ENCODE data around the gene FAM3A. TPM values are rescaled to one million over a fixed set of nuclear protein-coding genes. Genes with fewer than 3 reads are reported as not detected.

FAM3A gene
- total and polyA plus RNA-seq, 9 of the 15 experiments (the other 6 are each of a cell fraction or from before 2014, with no cell fraction given): 0.75 to 70.6 (median 27.0) TPM

DNA sequence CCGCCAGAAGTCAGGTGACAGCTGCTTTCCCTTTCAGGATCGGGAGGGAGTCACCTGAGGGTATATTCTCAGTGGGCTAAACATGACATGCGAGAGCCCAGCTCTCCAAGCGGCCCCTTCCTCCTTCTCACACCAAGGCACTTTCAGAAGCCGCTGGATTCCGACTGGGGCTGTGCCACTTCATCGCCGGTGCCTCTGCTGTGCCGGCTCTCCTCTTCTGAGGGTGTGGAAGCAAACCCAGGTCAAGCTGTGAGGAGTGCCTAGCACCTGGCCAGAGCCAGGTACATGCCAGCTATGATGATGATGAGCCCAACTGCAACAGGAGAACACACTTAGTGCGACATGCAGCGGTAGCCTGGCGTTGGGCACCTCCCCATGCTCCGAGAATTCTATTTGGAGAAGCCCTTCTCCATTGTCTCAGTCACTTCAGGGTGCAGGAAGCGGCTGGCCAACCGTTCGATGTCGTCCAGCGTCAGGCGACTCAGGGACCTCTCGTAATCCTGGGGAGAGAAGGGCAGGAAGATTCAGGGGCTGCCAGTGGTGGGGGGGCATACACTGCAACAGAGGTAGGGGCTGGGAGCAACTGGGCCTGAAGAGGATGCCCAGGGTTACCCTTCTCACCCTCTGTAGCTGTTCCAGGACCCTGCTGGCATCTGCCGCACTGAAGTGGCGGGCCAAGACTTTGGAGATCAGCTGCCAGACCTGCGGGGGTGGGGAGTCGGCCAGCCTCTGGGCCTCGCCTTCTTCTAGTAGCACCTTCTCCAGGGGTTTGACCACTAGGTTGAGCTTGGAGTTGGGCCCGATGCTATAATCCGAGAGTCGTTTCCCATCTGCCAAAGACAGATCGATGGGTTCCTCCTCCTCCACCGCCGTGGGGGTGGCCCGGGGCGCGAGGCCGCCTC is 30.6 kb downstream of the FAM3A start (continued):
- TF ChIP-seq, protein P1, sequence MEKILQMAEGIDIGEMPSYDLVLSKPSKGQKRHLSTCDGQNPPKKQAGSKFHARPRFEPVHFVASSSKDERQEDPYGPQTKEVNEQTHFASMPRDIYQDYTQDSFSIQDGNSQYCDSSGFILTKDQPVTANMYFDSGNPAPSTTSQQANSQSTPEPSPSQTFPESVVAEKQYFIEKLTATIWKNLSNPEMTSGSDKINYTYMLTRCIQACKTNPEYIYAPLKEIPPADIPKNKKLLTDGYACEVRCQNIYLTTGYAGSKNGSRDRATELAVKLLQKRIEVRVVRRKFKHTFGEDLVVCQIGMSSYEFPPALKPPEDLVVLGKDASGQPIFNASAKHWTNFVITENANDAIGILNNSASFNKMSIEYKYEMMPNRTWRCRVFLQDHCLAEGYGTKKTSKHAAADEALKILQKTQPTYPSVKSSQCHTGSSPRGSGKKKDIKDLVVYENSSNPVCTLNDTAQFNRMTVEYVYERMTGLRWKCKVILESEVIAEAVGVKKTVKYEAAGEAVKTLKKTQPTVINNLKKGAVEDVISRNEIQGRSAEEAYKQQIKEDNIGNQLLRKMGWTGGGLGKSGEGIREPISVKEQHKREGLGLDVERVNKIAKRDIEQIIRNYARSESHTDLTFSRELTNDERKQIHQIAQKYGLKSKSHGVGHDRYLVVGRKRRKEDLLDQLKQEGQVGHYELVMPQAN (IDR thresholded peaks at IDR 0.05; ENCODE audit: borderline replicate concordance): no peak
- TF ChIP-seq, protein P2, sequence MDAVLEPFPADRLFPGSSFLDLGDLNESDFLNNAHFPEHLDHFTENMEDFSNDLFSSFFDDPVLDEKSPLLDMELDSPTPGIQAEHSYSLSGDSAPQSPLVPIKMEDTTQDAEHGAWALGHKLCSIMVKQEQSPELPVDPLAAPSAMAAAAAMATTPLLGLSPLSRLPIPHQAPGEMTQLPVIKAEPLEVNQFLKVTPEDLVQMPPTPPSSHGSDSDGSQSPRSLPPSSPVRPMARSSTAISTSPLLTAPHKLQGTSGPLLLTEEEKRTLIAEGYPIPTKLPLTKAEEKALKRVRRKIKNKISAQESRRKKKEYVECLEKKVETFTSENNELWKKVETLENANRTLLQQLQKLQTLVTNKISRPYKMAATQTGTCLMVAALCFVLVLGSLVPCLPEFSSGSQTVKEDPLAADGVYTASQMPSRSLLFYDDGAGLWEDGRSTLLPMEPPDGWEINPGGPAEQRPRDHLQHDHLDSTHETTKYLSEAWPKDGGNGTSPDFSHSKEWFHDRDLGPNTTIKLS (IDR thresholded peaks at IDR 0.05; ENCODE audit: borderline replicate concordance, low read depth): no peak
- TF ChIP-seq ZNF707 (CRISPR knock-in tag; conservative IDR thresholded peaks at IDR 0.05) (no peak), HMGN3 (IDR thresholded peaks at IDR 0.05; ENCODE audit: borderline replicate concordance, extremely low read depth, insufficient read length, low read depth, low read length) (peak; percentile 8), RB1 (IDR thresholded peaks at IDR 0.05; ENCODE audit: low read depth) (0 out of 2 replicates have a peak, but pooled peaks have one; percentile 4), ZNF79 (CRISPR knock-in tag; IDR thresholded peaks at IDR 0.05; ENCODE audit: low read depth) (no peak)
- TF ChIP-seq, protein P3, sequence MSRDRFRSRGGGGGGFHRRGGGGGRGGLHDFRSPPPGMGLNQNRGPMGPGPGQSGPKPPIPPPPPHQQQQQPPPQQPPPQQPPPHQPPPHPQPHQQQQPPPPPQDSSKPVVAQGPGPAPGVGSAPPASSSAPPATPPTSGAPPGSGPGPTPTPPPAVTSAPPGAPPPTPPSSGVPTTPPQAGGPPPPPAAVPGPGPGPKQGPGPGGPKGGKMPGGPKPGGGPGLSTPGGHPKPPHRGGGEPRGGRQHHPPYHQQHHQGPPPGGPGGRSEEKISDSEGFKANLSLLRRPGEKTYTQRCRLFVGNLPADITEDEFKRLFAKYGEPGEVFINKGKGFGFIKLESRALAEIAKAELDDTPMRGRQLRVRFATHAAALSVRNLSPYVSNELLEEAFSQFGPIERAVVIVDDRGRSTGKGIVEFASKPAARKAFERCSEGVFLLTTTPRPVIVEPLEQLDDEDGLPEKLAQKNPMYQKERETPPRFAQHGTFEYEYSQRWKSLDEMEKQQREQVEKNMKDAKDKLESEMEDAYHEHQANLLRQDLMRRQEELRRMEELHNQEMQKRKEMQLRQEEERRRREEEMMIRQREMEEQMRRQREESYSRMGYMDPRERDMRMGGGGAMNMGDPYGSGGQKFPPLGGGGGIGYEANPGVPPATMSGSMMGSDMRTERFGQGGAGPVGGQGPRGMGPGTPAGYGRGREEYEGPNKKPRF (IDR thresholded peaks at IDR 0.05; ENCODE audit: low read depth, low read length): no peak
- TF ChIP-seq, protein P4, sequence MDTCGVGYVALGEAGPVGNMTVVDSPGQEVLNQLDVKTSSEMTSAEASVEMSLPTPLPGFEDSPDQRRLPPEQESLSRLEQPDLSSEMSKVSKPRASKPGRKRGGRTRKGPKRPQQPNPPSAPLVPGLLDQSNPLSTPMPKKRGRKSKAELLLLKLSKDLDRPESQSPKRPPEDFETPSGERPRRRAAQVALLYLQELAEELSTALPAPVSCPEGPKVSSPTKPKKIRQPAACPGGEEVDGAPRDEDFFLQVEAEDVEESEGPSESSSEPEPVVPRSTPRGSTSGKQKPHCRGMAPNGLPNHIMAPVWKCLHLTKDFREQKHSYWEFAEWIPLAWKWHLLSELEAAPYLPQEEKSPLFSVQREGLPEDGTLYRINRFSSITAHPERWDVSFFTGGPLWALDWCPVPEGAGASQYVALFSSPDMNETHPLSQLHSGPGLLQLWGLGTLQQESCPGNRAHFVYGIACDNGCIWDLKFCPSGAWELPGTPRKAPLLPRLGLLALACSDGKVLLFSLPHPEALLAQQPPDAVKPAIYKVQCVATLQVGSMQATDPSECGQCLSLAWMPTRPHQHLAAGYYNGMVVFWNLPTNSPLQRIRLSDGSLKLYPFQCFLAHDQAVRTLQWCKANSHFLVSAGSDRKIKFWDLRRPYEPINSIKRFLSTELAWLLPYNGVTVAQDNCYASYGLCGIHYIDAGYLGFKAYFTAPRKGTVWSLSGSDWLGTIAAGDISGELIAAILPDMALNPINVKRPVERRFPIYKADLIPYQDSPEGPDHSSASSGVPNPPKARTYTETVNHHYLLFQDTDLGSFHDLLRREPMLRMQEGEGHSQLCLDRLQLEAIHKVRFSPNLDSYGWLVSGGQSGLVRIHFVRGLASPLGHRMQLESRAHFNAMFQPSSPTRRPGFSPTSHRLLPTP (IDR thresholded peaks at IDR 0.05; ENCODE audit: borderline replicate concordance, extremely low read depth, insufficient read length): no peak
- TF ChIP-seq, protein P5, sequence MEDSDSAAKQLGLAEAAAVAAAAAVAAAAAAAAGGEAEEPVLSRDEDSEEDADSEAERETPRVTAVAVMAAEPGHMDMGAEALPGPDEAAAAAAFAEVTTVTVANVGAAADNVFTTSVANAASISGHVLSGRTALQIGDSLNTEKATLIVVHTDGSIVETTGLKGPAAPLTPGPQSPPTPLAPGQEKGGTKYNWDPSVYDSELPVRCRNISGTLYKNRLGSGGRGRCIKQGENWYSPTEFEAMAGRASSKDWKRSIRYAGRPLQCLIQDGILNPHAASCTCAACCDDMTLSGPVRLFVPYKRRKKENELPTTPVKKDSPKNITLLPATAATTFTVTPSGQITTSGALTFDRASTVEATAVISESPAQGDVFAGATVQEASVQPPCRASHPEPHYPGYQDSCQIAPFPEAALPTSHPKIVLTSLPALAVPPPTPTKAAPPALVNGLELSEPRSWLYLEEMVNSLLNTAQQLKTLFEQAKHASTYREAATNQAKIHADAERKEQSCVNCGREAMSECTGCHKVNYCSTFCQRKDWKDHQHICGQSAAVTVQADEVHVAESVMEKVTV (CRISPR knock-in tag; IDR thresholded peaks at IDR 0.05): no peak
